ENCODE measurements around the gene POLDIP2.

POLDIP2 gene, protein sequence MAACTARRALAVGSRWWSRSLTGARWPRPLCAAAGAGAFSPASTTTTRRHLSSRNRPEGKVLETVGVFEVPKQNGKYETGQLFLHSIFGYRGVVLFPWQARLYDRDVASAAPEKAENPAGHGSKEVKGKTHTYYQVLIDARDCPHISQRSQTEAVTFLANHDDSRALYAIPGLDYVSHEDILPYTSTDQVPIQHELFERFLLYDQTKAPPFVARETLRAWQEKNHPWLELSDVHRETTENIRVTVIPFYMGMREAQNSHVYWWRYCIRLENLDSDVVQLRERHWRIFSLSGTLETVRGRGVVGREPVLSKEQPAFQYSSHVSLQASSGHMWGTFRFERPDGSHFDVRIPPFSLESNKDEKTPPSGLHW

DNA sequence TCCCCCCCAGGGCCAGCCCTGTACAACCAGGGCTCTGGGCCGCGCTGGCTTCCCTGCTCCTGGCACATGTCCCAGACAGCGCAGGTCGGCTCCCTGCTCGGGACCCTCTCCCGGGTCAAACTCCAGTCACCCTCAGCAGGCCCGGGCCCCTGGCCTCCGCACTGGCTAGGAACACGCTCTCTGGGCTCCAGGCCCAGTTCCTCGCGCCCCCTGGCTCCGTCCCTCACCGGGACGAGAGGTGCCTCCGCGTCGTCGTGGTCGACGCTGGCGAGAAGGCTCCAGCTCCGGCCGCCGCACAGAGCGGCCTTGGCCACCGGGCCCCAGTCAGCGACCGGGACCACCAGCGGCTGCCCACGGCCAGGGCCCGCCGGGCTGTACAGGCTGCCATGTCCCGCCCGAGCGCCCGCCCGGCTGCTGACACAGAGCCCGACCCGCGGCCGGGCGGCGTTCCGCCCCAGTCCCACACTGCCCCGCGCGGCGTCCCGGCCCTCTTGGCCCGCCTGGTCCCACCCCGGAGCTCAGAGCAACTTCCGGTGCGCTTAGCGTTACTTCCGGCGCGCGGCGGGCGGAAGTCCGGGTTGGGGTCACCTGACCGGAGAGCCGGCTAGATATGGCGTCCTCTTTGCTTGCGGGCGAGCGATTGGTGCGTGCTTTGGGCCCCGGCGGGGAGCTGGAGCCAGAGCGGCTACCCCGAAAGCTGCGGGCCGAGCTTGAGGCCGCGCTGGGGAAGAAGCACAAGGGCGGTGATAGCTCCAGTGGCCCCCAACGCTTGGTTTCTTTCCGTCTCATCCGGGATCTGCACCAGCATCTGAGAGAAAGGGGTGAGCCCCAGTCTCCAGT, at the start of gene POLDIP2:
POLDIP2 (minus strand) TSS at position 467 of the 840 bp plus-strand sequence; CDS start at position 388, 79 bp downstream.
- peak; percentile 96 for DNase-seq (ENCODE audit: insufficient read length, low spot score)
- peak; percentile 92 for FAIRE-seq

DNA sequence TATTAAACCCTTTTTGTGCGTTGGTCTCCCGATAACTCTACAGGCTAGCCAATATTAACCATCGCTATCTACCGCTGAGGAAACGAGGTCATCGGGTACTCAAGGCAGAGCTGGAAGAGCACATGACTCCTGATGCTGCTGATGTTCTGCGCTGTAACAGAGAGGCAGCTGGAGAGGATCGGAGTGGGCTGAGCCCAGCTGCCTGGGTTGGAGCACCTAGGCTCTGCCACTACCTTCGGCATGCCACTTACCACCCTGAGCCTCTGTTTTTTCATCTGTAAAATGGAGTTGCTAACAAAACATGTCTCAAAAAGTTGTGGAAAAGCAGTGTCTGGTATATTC, 49.1 kb upstream of the POLDIP2 start:
- FAIRE-seq (no peak), DNase-seq (ENCODE audit: insufficient read length, low spot score) (no peak)

DNA sequence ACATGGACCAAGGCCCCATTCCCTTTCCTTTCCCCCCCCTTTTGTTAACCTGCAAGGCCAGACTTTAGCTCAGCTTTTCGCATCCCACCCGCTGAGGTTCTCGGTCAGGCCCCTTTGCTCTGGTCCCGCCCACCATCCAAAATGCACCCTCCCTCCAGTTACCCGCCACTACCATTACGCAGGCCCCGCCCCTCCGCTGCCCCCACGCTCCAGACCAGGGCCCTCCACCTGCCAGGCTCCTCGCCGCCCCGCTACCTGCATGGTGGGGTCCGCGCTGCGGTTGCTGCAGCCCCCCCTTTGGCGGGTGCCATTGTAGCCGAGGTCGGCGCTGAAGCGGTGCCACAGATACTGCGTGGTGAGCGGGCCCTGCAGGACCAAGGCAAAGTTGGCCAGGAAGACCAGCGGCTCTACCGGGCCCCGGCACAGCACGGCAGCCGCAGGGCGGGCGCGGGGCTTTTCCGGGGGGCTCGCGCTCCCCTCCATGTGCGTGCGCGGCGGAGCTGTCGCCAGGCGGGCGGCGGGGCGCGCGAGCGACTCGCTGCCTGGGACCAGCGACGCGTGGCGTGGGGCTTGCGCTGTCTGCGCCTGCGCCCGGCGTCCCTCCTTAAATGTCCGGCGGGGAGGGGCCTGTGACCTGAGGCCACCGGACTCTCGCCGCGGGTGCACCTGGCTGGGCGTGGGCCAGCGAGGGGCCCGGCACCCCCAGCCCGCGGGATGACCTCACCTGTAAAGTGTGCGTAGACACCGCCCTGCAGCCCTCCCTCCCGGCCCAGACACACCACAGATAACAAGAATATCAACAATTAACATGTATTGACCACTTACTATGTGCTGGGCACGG, 48.5 kb upstream of the POLDIP2 start, which contains the start of gene SLC46A1:
SLC46A1 (minus strand) TSS at position 581 of the 841 bp plus-strand sequence; CDS start at position 483, 98 bp downstream.
- FAIRE-seq (peak; percentile 76), DNase-seq (ENCODE audit: insufficient read length, low spot score) (peak; percentile 63)

DNA sequence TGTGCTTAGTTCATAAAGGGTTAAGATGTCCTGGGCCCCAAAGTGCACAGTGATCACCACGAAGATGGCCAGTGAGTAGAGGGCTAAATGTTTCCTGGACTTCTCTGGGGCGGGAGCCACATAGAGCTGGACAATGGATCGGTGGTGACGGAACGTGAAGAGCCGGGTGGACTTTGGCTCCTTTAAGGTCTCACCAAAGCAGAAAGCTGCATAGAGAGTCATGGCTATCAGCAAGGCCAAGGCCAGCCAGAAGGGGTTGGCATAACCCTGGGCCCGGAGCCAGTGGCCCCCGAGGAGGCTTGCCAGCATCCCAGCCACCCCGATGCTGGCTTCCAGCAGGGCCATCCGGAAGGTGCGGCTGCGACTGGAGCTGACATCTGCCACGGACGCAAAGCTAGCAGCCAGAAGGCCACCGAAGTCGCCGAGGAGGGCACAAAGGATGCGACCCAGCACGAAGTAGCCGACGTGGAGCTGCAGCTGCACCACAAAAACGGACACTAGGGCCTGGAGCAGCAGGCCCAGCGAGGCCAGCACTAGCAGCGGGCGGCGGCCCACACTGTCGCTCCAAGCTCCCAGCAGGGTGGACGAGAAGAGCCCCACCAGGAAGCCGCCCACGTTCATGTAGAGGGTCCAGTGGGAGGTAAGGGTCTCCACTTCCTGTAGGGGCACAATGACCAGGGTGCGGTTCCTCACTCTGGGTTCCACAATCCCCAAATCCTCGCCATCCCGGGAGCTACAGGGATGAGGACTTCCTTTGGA, 47.7 kb upstream of the POLDIP2 start:
- FAIRE-seq (no peak), DNase-seq (ENCODE audit: insufficient read length, low spot score) (no peak)

DNA sequence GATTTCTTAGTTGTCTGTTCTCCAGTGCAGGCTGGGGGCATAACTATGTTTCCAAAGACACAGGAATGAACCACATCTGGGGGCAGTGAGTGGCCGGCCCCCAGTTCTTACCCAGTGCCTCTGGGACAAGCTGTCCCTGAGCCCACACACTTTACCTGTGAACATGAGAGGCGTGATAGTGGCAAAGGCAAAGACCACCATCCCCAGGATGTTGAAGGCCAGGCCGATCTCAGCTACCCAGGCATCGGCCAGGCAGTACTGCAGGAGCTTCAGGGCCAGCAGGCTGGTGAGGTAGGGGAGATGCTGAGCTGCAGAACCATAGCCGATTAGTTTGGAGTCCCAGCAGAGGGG, 47.1 kb upstream of the POLDIP2 start:
- DNase-seq (ENCODE audit: insufficient read length, low spot score) (no peak), FAIRE-seq (no peak)

DNA sequence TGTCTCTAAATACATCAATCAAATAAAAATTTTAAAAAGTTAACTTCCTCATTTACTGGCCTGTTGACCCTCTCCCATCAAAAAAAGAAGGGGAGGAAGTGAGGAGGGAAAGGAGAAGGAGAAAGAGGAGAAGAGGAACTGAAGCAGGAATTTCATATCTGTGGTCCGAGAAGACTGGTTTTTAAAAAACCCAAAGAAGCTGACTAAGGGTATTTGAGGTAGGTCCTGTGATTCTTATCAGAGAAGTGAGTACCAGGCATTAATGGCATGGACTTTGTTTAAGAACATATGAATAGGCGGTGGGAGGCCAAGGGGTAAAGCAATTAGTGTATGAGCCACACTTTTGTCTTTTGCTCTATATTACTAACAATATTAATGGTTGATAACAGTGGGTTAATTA, 46.7 kb upstream of the POLDIP2 start:
- no peak for FAIRE-seq
- no peak for DNase-seq (ENCODE audit: insufficient read length, low spot score)

DNA sequence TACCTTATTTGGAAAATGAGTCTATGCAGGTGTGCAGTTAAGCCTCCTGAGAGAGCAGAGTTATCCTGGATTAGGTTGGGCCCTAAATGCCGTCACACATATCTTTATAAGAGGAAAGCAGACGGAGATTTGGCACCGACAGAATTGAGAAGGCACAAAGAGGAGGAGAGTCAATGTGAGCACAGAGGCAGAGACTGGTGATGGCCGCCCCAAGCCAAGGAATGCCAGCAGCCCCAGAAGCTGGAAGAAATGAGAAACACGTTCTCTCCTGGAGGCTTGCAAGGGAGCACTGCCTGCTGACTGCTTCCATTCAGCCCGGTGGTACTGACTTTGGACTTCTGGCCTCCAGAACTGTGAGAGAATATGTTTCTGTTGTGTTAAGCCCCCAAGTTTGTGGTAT, 45.5 kb upstream of the POLDIP2 start:
- DNase-seq (ENCODE audit: insufficient read length, low spot score): no peak
- FAIRE-seq: no peak

DNA sequence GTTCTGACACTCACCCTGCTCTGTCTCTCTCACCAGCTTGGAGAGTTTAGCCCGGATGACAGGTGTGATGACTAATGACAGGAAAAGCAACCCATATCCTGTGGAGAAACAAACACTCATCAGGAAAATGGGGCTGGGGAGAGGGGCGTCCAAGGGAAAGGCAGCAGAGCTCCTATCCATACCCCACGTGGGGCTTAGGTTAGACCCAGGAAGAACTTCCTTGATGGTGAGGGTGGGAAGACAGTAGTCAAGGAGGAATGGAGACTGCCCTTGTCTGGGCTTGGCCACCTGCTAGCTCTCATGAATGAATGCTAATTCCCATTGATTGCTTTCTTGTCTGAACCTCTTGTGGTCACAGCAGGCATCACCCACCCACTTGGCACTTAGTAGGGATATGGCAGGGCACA, 44.9 kb upstream of the POLDIP2 start:
- FAIRE-seq: no peak
- DNase-seq (ENCODE audit: insufficient read length, low spot score): no peak

DNA sequence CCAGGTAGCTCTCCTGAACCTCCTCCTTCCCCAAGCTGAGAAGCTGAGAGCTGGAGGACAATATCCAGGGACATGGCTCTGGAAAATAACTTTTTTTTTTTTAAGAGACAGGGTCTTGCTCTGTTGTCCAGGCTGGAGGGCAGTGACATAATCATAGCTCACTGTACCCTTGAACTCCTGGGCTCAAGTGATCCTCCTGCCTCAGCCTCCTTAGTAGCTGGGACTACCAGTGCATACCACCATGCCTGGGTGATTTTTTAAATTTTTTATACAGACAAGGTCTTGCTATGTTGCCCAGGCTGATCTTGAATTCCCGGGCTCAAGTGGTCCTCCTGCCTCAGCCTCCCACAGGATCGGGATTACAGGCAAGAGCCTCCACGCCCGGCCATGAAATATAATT, 42.5 kb upstream of the POLDIP2 start:
- no peak for FAIRE-seq
- no peak for DNase-seq (ENCODE audit: insufficient read length, low spot score)

DNA sequence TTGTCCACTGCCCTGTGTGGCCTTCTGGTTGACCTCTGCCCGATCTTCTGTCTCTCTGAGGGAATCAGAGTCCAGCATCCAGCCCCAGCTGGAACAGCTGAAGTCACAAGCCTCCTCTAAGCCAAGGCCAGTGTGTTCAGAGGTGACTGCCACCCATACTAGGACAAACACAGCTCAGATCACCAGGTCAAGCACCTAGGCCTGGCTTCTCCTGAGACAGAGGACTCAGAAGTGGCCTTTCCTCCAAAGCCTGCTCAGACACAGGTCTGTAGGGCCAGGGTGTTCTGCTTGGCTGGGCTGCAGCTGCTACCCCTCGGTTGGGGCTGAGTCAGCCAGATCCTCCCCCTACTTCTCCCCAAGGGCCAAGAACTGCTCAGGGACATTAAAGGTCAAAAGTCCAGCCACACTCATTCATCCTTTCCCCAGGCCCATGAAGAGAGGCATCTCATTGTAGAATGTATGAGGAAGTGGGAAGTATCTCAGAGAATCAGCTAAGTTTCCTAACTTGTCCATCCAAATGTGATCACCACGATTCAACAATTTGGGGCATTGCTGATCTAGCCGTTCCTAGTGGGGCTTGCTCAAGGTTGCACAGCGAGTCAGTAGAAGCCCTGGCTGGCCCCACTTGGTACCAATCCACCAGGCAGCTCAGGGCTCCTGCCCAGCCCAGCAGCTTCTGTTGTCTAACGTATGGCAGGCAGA, 41.1 kb upstream of the POLDIP2 start:
- FAIRE-seq (no peak), DNase-seq (ENCODE audit: insufficient read length, low spot score) (no peak)

DNA sequence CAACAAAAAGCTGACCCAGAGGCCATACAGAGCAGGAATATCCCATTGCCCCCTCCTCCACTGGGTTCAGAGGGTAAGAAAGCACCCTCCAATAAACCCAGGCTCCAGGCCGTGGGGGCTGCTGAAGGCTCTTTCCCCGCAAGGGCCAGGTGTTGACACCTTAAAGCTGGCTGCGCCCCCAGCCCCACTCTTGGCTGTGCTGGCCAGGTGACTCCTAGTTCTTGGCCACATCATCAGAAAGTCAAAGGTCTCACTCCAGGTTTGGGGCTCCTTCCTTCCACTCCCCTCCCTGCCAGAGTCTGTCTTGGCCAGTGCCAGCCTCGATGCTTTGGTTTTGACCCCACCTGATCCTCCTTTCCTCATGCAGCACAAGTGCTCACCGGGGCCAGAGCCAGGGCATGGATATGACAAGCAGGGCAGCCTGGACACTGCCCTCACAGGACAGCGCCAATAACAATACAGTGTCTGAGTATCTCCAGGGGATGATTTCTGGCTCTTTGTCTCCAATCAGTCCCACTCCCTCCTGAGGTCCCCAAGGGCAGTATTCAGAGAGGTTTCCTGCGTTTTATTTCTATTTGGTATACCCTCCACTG, 40.5 kb upstream of the POLDIP2 start:
- no peak for FAIRE-seq

DNA sequence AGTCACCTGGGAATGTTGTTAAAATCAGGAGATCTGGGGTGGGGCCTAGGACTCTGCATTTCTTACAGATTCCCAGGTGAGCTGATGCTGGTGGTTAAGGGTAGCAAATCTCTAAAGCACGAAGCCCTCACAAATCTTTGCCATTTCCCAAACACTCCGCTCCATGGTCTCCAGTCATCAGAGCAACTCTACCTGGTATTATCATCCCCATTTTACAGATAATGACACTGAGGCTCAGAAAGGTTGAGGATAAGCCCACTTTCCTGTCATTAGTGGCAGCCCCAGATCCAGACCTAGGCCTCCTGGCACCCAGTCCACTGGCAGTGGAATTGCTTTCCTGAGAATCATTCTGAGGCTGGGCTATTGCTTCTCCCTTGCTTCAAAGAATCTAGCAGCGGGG, 39.9 kb upstream of the POLDIP2 start:
- FAIRE-seq (no peak), DNase-seq (ENCODE audit: insufficient read length, low spot score) (no peak)

More for the DNA sequence above, 40.5 kb upstream of the POLDIP2 start:
- no peak for DNase-seq (ENCODE audit: insufficient read length, low spot score)

DNA sequence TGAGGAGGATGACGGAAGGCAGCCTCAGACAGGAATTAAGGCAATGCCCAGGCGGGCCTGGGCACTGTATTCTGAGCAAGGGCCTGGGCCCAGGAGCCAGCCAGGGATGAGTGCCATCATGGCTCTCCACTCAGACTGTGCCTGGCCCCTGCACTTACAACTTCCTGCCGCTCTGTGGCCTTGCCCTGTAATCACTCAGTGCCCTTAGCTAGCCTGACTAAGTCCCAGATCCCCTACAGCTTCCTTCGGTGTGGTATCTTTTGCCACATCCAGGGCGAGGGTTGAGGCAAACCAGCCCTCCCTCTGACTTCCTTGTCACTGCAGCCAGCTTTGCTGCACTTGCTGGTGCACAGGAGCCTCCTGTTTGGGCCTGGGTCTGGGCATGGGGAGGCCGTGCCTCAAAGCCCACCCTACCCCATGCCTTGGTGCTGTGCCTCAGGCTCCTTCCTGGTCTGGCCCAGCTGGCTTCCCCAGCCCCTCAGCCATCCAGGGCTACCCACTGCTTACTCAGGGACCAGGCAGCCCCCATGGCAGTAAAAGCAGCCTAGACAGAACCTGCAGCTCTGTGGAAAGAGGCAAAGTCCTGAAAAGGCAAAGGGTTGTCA, 39.4 kb upstream of the POLDIP2 start:
- no peak for FAIRE-seq
- no peak for DNase-seq (ENCODE audit: insufficient read length, low spot score)

DNA sequence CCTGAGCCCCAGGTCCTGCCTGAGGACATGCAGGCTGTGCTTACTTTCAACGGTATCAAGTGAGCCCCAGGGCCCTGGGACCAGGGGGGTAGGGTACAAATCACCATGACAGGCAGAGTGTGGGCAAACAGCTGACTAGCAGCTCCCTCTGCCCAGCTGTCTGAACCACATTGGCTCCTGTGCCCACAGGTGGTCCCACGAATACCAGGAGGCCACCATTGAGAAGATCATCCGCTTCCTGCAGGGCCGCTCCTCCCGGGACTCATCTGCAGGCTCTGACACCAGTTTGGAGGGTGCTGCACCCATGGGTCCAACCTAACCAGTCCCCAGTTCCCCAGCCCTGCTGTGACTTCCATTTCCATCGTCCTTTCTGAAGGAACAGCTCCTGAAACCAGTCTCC, 38.6 kb upstream of the POLDIP2 start:
- DNase-seq (ENCODE audit: insufficient read length, low spot score) (no peak), FAIRE-seq (no peak)

DNA sequence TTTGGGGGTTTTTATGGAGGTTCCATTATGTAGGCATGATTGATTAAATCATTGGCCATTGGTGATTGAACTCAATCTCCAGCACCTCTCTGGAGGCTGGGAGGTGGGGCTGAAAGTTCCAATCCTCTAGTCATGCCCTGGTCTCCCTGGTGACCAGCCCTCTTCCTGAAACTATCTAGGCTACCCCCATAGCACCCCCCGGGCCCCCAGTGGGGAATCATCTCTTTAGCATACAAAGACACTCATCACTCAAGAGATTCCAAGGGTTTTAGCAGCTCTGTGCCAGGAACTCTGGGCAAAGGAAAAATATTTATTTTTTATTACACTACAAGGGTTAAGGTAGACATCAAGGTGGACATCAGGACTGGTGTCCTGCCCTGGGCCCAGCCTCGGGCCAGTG, 38.1 kb upstream of the POLDIP2 start:
- DNase-seq (ENCODE audit: insufficient read length, low spot score): no peak
- FAIRE-seq: no peak

DNA sequence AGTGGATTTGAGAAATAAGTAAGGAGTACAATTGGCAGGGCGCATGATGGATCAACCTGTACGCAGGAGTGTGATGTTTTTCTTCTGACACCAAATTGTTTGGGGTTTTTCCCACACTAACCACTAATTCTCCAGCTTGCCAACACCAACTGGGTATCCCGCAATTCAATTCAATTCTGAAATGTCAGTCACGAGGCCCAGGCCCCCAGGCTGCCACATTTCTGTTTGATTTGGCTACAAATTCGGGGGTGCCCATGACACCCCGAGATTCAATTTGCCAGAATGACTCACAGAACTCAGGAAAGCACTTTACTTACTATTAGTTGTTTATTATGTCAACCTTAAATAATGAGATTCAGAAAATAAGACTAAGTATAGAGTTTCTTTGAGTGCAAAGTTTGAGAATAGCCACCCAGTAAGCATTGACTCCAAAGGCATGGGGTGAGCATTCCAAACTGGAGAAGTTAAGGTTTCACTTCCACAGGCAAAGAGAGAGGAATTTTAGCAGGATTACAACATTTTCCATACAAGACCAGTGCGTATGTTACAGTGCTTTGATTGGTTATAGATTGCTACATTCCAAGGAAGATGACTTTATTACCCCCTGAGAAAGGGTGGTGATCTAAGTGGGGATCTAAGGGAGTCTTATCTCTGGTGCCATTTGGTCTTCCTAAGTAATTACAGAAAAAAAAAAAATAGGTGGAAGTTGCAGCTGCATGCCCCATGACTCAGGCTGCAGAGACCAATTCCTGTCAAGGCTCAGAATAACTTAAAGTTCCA, 37.2 kb upstream of the POLDIP2 start:
- FAIRE-seq (no peak), DNase-seq (ENCODE audit: insufficient read length, low spot score) (no peak)

DNA sequence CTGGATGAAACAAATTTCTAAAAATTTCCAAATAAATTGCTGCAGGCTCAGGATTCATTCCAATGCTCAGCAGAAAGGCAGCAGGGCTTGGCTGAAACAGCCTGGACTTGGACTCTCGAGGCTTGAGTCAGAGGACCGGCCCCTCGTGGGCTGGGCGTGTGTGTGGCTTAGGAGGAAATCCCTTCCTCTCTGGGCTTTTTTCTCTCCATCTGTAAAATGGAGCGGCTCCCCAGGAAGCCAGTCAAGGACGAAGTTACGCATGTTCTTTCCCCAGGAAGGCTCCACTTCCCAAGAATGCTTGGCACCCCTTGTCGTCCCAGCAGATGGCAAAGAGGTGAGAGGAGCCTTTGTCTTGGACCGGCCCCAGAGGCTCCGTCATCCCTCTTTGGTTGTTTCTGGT, 35.2 kb upstream of the POLDIP2 start:
- DNase-seq (ENCODE audit: insufficient read length, low spot score): no peak
- no peak for FAIRE-seq

DNA sequence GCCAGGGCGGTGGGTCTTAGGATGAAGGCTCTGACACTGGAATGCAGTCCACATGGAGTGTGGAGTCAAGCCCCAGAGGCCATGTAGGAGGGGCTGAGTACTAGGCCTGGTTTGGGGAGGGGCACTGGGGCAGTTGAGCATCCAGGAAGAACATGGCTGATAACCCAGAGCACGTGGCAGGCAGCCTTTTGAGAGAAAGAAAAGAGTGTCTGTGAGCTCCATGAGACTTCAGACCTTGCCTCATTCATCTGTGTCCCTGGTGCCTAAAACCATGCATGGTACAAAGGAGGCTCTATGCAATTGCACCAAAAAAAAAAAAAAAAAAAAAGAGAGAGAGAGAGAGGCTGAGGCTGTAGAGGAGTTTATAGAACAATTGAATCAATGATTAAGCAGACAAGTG, 34.1 kb upstream of the POLDIP2 start:
- DNase-seq (ENCODE audit: insufficient read length, low spot score) (no peak), FAIRE-seq (no peak)

All from GM19239 (cell line).